Breast epithelium (tissue), 4 donors: ENCODE measurements around the gene DCAF8L1. TPM values are rescaled to one million over a fixed set of nuclear protein-coding genes. Genes with fewer than 3 reads are reported as not detected.
"Not testable (repeated sequence)": the region's sequence is repeated elsewhere in the genome, so short reads cannot be mapped to it uniquely, and the experiment has no call there.

ENCODE experiments used
- DNase-seq, 2 donors: peaks; one replicate each; pipeline ENCODE4 v3.0.0-alpha.2; 2019; ENCODE audit warnings: low spot score in 2 of 2
- H3K27ac ChIP-seq, 2 donors: fragments of 200-600 bp; sonication (generic) in 1 of 2; one replicate each; pipeline ENCODE4 v1.5.1; 2016 to 2019; ENCODE audit warnings: mild to moderate bottlenecking in 1 of 2
- H3K27me3 ChIP-seq, 2 donors: fragments of 200-600 bp; sonication (generic) in 1 of 2; one replicate each; pipeline versions ENCODE4 v1.5.1 to v1.6.0; 2017 to 2019; ENCODE audit warnings: control low read depth in 1 of 2, mild to moderate bottlenecking in 1 of 2
- H3K36me3 ChIP-seq: fragments of 200-600 bp; one replicate; pipeline ENCODE4 v1.5.1; 2019
- H3K4me1 ChIP-seq, 2 donors: fragments of 200-600 bp; sonication (generic); one replicate each; pipeline ENCODE4 v1.5.1; 2016 to 2019; ENCODE audit warnings: control low read depth in 1 of 2
- H3K4me3 ChIP-seq, 3 donors: fragments of 200-600 bp; sonication (generic); 1 replicate in 2 of 3; 2 replicates in 1 of 3; pipeline ENCODE4 v1.5.1; 2016 to 2019; ENCODE audit warnings: mild to moderate bottlenecking in 3 of 3, moderate library complexity in 2 of 3
- H3K9me3 ChIP-seq, 2 donors: fragments of 200-600 bp; sonication (generic) in 1 of 2; one replicate each; pipeline ENCODE4 v1.5.1; 2016 to 2019; ENCODE audit warnings: control low read depth in 1 of 2
- POLR2A ChIP-seq: fragments of 450-650 bp; IDR thresholded peaks from one replicate; pipeline ENCODE4 v1.6.1; 2016; ENCODE audit warnings: antibody characterized with exemption, mild to moderate bottlenecking, moderate library complexity
- POLR2AphosphoS5 ChIP-seq, 3 donors: sonication (generic); formaldehyde crosslinking; IDR thresholded peaks; one replicate each; pipeline ENCODE4 v1.6.1; 2017; ENCODE audit warnings: antibody characterized with exemption in 3 of 3
- intact Hi-C: fragments of 100-400 bp; cut with DNase I; formaldehyde crosslinking; loops from one replicate; pipeline ENCODE4 v1.15.1; 2023; ENCODE audit warnings: low total_unique reads
- total RNA-seq, 3 donors: library from RNA; depleted of rRNA; stranded (reverse); fragments of >200 nt; gene quantifications; one replicate each; pipeline ENCODE4 v1.1.0, GENCODE V29; 2016
- TF ChIP-seq, protein P1 (sequence below), 3 donors: fragments of 450-650 bp; IDR thresholded peaks; one replicate each; pipeline ENCODE4 v1.5.1; 2016 to 2017; ENCODE audit warnings: antibody characterized with exemption in 3 of 3, mild to moderate bottlenecking in 3 of 3, moderate library complexity in 3 of 3

The DCAF8L1 gene
- total RNA-seq, 3 donors from 2014 or later = not detected

DNA sequence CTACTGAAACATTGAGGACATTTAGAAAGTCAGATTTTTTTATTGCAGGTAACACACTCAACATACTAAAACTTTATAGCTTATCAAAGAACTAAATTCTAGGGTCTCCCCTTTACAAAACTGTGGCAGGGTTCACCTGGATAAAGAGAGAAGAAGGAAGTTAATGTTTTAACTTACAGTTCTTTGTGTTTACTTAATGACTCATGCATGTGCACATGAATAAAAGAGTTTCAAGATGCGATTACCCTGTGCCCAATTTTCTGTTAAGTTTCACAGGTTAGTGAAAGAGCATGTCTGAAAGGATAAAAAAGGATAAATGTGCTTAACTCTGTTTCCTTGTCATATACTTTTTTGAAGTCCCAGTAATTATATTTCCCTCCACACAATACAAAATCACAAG is 16.8 kb downstream of the DCAF8L1 start:
- H3K4me1 ChIP-seq = no peaks in the 10 kb centered on the region
- no peaks in the 10 kb centered on the region for H3K27me3 ChIP-seq
- H3K4me3 ChIP-seq = no peak overlapping the region
- no peaks in the 10 kb centered on the region for H3K9me3 ChIP-seq
- DNase-seq = no peak
- no peak overlapping the region for H3K27ac ChIP-seq
- intact Hi-C loops = no loop called here
- TF ChIP-seq POLR2A = no peak
- TF ChIP-seq, protein P1, sequence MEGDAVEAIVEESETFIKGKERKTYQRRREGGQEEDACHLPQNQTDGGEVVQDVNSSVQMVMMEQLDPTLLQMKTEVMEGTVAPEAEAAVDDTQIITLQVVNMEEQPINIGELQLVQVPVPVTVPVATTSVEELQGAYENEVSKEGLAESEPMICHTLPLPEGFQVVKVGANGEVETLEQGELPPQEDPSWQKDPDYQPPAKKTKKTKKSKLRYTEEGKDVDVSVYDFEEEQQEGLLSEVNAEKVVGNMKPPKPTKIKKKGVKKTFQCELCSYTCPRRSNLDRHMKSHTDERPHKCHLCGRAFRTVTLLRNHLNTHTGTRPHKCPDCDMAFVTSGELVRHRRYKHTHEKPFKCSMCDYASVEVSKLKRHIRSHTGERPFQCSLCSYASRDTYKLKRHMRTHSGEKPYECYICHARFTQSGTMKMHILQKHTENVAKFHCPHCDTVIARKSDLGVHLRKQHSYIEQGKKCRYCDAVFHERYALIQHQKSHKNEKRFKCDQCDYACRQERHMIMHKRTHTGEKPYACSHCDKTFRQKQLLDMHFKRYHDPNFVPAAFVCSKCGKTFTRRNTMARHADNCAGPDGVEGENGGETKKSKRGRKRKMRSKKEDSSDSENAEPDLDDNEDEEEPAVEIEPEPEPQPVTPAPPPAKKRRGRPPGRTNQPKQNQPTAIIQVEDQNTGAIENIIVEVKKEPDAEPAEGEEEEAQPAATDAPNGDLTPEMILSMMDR (IDR thresholded peaks at IDR 0.05) = no peak
- TF ChIP-seq POLR2AphosphoS5 (IDR thresholded peaks at IDR 0.05) = no peak
- H3K36me3 ChIP-seq = no peaks in the 10 kb centered on the region

- H3K27ac ChIP-seq, H3K9me3 ChIP-seq, DNase-seq, H3K27me3 ChIP-seq, H3K4me1 ChIP-seq, H3K4me3 ChIP-seq, H3K36me3 ChIP-seq, intact Hi-C loops: not testable (repeated sequence)
Measured at GRCh38 chrX:27960410-27960809, 20.8 kb downstream of the DCAF8L1 start.

DNA sequence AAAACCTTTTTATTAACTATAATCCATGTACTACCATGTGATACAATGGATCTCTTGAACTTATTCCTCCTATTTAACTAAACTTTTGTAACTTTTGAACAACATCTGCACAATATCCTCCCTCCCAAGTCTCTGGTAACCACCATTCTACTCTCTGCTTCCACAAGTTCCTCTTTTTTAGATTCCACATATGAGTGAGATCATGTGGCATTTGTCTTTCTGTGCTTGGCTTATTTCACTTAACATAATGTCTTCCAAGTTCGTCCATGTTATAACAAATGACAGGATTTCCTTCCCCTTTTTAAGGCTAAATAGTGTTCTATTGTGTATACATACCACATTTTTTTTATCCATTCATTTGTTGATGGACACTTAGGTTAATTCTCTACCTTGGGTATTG is 28.1 kb downstream of the DCAF8L1 start:
- TF ChIP-seq POLR2AphosphoS5 (IDR thresholded peaks at IDR 0.05) (no peak), POLR2A (no peak)
- TF ChIP-seq, protein P1 (IDR thresholded peaks at IDR 0.05) = no peak

DNA sequence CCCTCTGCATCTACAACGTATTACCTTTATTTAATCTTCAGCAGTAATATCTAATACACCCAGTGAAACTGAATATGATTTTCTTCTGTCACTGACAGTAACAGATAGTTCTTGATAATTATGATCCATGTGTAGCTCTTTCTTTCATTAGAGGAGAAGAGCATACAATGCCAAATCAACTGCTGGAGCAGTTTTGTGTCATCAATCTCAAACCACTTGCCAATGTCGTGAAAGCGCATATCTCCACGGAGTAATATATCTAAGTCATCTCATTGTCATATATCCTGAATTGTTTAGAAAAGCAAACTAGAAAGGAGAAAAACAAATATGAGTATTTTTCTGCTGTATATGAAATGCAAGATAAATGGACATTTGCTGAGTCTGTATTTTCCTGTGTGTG is 47.9 kb downstream of the DCAF8L1 start:
- Histone ChIP-seq H3K4me3 (no peak overlapping the region), H3K27me3 (no peaks in the 10 kb centered on the region), H3K27ac (no peak overlapping the region), H3K36me3 (no peaks in the 10 kb centered on the region), H3K9me3 (no peaks in the 10 kb centered on the region), H3K4me1 (no peaks in the 10 kb centered on the region)
- TF ChIP-seq, protein P1 (IDR thresholded peaks at IDR 0.05) = no peak
- TF ChIP-seq POLR2A (no peak), POLR2AphosphoS5 (IDR thresholded peaks at IDR 0.05) (no peak)
- no peak for DNase-seq
- intact Hi-C loops = no loop called here

More for the DNA sequence above, 28.1 kb downstream of the DCAF8L1 start:
- Histone ChIP-seq H3K4me1 (no peaks in the 10 kb centered on the region), H3K27me3 (peaks cover 0 to 4% of the 10 kb centered on the region in 2 donors), H3K27ac (no peak overlapping the region), H3K9me3 (no peaks in the 10 kb centered on the region), H3K36me3 (no peaks in the 10 kb centered on the region), H3K4me3 (no peak overlapping the region)
- intact Hi-C loops = no loop called here
- no peak for DNase-seq

Other genes starting within 250 kb of the DCAF8L1 start
- not detected for gene MAGEB10, start 173.5 kb downstream of the DCAF8L1 start, total RNA-seq